Peyer's patch (tissue), 4 donors: ENCODE data around the gene RGS13.

Experiments used
- CTCF ChIP-seq, 6 experiments: fragments of 450-650 bp in 4 of 6; fragments of 200-600 bp in 2 of 6; sonication (generic) in 1 of 6; IDR thresholded peaks; one replicate each; pipeline ENCODE4 v1.5.1; 2017 to 2019; ENCODE audit warnings: antibody characterized with exemption in 6 of 6, mild to moderate bottlenecking in 3 of 6, moderate library complexity in 1 of 6
- POLR2A ChIP-seq, 2 donors: fragments of 450-650 bp; IDR thresholded peaks; one replicate each; pipeline ENCODE4 v1.5.1; 2017; ENCODE audit warnings: antibody characterized with exemption in 2 of 2, mild to moderate bottlenecking in 2 of 2, moderate library complexity in 2 of 2

- TF ChIP-seq CTCF (IDR thresholded peaks at IDR 0.05) = no peak
- no peak for TF ChIP-seq POLR2A (IDR thresholded peaks at IDR 0.05)
Measured at GRCh38 chr1:192675716-192676115, 39.8 kb downstream of the RGS13 start.
